ENCODE results near the gene NAT14.

- peak; percentile 80 to 98 (median 95) for TF ChIP-seq CTCF (IDR thresholded peaks at IDR 0.05)
- no peak for TF ChIP-seq POLR2A (IDR thresholded peaks at IDR 0.05)
Observed at GRCh38 chr19:55467236-55468053, 17.5 kb upstream of the NAT14 start.
